ENCODE measurements around the gene GRIPAP1. TPM values are rescaled to one million over a fixed set of nuclear protein-coding genes. Genes with fewer than 3 reads are reported as not detected.
"Not testable (repeated sequence)": the region's sequence is repeated elsewhere in the genome, so short reads cannot be mapped to it uniquely, and the experiment has no call there.

GRIPAP1 gene
- total and polyA plus RNA-seq, 12 donors: 16.2 to 34.1 (median 21.9) TPM

DNA sequence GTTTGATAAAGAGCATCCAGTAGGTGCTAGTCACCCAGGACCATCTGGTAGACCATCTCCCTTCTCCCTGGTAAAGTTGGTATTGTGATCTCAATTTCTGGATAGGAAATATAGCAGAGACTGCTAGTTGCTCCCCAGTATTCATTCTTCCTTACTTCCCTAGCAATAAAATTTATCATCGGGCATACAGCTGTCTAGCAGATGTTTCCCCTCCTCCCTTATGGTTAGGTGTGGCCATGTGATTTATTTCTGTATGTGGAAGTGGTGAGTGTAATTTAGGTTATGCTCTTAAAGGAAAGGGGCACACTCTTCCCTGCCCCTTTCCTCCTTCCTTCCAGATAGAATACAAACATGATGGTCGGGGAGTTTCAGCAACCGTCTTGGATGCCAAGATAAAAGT, 18.2 kb downstream of the GRIPAP1 start:
- no peak for TF ChIP-seq CTCF (IDR thresholded peaks at IDR 0.05)
- no peaks in the 10 kb centered on the region for H3K4me1 ChIP-seq
- no peaks in the 10 kb centered on the region for H3K9me3 ChIP-seq
- no peak overlapping the region for H3K27ac ChIP-seq
- H3K27me3 ChIP-seq: peaks cover 0 to 4% (median 0%) of the 10 kb centered on the region in 7 donors
- ATAC-seq: no peak
- 86 to 88% methylated on average over 3 of the region's 3 CpGs for WGBS, 2 donors
- no peak for DNase-seq
- peaks cover 0 to 82% (median 15%) of the 10 kb centered on the region in 9 donors for H3K36me3 ChIP-seq
- no peak overlapping the region for H3K4me3 ChIP-seq
- intact Hi-C loops (cut with DNase I): no loop called here

DNA sequence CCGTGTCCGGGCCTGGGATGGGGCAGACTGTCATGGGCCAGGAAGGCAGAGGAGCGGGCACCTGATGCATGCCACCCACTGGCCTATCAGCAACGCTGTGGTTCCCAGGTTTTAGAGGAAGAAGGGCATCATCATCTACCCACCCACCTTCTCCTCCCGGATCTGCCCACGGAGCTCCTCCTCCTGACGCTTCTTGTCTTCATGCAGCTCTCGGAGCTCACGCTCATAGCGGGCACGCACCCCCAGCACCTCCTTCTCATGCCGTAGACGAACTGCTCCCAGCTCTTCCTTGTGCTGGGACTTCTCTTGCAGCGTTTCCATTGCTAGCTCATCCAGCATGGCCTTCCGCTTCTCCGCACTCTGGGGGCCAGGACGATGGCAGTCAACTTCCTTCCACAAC, 19.0 kb downstream of the GRIPAP1 start:
- 94% methylated on average over 15 to 17 of the region's 17 CpGs for WGBS, 2 donors
- peaks cover 0 to 84% (median 15%) of the 10 kb centered on the region in 9 donors for H3K36me3 ChIP-seq
- no peaks in the 10 kb centered on the region for H3K9me3 ChIP-seq
- no peak overlapping the region for H3K4me3 ChIP-seq
- no peaks in the 10 kb centered on the region for H3K4me1 ChIP-seq
- ATAC-seq (no peak), DNase-seq (no peak)
- H3K27me3 ChIP-seq: peaks cover 0 to 4% (median 0%) of the 10 kb centered on the region in 7 donors
- H3K27ac ChIP-seq: no peak overlapping the region
- no peak for TF ChIP-seq CTCF (IDR thresholded peaks at IDR 0.05)
- intact Hi-C loops (cut with DNase I): no loop called here

- DNase-seq (no peak), ATAC-seq (no peak)
- Histone ChIP-seq H3K27me3 (peaks cover 0 to 4% (median 0%) of the 10 kb centered on the region in 7 donors), H3K36me3 (peaks cover 0 to 93% (median 15%) of the 10 kb centered on the region in 9 donors), H3K4me1 (no peaks in the 10 kb centered on the region), H3K27ac (no peak overlapping the region), H3K4me3 (no peak overlapping the region), H3K9me3 (no peaks in the 10 kb centered on the region)
- intact Hi-C loops (cut with DNase I): no loop called here
- WGBS, 2 donors: 93 to 95% methylated on average over 9 to 10 of the region's 10 CpGs
- no peak for TF ChIP-seq CTCF (IDR thresholded peaks at IDR 0.05)
These were observed 20.9 kb downstream of the GRIPAP1 start for GRCh38 chrX:48981178-48981577.

- not testable (repeated sequence) for H3K4me3 ChIP-seq, ATAC-seq, H3K4me1 ChIP-seq, H3K27me3 ChIP-seq, H3K9me3 ChIP-seq, DNase-seq, H3K27ac ChIP-seq
- intact Hi-C loops (cut with DNase I): loop anchor here in 1 of 10 donors (1.0 kb wide), 1 partner anchor 11 kb away; no protein-coding TSS in a partner anchor
- whole genome bisulfite sequencing, 2 donors: 79 to 85% methylated on average over 3 to 4 of the region's 10 CpGs
- H3K36me3 ChIP-seq: peaks cover 0 to 93% (median 15%) of the 10 kb centered on the region in 9 donors
These were observed 21.7 kb downstream of the GRIPAP1 start for GRCh38 chrX:48980341-48980740.

DNA sequence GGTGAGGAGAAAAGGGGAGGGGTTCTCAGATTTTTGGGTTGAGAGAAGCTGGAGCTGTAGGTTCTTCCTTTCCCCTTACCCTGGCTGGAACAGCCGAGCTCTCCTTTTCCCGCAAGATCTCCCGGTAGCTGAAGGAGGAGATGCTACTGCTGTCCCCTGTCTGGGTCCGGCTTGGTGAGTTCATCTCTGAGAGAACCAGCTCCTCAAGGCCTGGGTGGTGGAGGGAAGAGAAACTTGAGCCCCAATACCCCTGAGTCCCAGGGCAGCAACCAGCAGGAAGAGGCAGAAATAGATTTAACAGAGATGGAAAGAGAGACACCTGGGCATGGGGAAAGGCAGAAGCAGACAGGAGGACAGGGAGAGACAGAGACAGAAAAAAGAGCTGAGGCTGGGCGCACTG, 23.8 kb downstream of the GRIPAP1 start:
- H3K36me3 ChIP-seq: peaks cover 0 to 87% (median 15%) of the 10 kb centered on the region in 9 donors
- TF ChIP-seq CTCF (IDR thresholded peaks at IDR 0.05): no peak
- intact Hi-C loops (cut with DNase I): loop anchor here in 2 of 10 donors (10.0 kb wide), 1 partner anchor 67 kb away; the partner anchor contains the start of gene TFE3 (in 2 of the 2)

More for the DNA sequence above, 23.8 kb downstream of the GRIPAP1 start:
- no peaks in the 10 kb centered on the region for H3K4me1 ChIP-seq
- H3K4me3 ChIP-seq: no peak overlapping the region
- DNase-seq (no peak), ATAC-seq (no peak)
- no peak overlapping the region for H3K27ac ChIP-seq
- H3K9me3 ChIP-seq: no peaks in the 10 kb centered on the region
- peaks cover 0 to 4% (median 0%) of the 10 kb centered on the region in 7 donors for H3K27me3 ChIP-seq
- 94 to 97% methylated on average over 5 of the region's 5 CpGs for WGBS, 2 donors
